GM21717 (cell line): Measurements from ENCODE around the gene SLC35G3.
"Not testable (repeated sequence)": the region's sequence is repeated elsewhere in the genome, so short reads cannot be mapped to it uniquely, and the experiment has no call there.

Experiments used
- ATAC-seq: cut with Tn5 transposase; IDR thresholded peaks from one replicate; pipeline ENCODE4 v1.9.1; 2021; ENCODE audit warnings: mild to moderate bottlenecking, moderate library complexity; ENCODE audit not compliant: unreplicated experiment

Gene SLC35G3

DNA sequence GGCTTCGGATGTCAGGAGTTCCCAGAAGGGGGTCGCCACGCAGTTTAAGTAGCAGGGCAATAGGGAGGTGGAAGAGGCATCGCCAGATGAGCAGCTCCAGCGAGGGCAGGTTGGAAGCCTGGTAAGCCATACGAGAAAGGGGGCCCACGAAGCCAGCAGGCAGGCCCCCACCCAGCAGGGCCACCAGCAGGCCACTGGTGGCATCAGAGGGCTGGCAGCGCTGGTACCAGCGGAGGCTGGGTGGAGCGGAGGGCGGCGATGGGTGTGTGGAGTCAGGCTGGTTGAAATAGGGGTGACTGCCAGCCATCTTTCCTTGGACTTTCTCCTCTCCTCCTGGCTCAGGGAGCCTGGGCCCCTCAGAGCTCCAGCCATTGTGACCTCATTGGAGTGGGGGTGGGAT lies at the start of gene SLC35G3:
TSS of gene SLC35G3 (minus strand) at position 393 of the 400 bp plus-strand sequence. CDS start at position 307, 86 bp downstream.
- not testable (repeated sequence) for ATAC-seq

DNA sequence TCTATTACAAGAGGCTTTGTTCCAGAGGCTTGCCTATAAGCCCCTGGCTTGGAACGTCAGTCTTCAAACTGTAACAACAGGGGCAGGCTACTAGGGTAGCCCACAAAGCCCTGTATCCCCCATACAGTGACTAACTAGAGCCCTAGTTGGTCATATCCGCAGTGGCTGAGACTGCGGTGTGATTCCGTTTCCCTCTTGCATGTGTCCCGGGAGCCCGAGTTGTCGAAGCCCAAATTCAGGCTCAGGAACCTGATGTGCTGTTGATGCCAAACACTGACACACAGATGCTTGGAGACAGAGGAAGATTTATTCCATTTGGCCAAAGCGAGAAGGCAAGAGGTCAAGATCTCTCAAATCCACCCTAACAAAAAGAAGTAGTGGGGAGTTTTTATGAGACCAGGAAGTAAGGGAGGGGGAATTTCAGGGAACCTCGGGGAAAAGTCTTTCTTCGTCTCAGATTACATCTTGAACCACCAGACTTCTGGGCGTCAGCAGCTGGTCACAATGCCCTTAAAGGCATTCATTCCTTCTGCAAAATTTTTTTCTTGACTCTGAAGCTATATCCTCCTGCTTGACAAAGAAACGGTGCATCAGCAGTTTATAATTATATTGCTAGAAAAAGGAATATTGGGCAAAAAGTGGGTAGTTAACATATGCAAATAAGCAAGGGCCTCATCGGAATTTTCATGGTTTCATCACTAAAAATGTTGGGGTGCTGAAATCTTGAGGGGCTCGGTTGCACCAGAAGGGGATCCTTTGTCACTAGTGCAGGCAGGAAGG lies 49.6 kb upstream of the SLC35G3 start:
- peak; percentile 7 for ATAC-seq

GRCh38 chr17:35242805-35243560 lies 48.8 kb upstream of the SLC35G3 start, which contains the start of gene SLFN5:
Gene SLFN5, plus strand, starts transcription at chr17:35243072. Its CDS starts 15,619 bp downstream, at chr17:35258691.
- ATAC-seq: peak; percentile 61

GRCh38 chr17:35242158-35242804 lies 48.1 kb upstream of the SLC35G3 start:
- peak; percentile 36 for ATAC-seq

- ATAC-seq: no peak
Measured at GRCh38 chr17:35241520-35241919, 47.3 kb upstream of the SLC35G3 start.

GRCh38 chr17:35240861-35241260 lies 46.7 kb upstream of the SLC35G3 start:
- ATAC-seq: no peak

GRCh38 chr17:35239823-35240222 lies 45.6 kb upstream of the SLC35G3 start:
- no peak for ATAC-seq

GRCh38 chr17:35238821-35239220 lies 44.6 kb upstream of the SLC35G3 start:
- ATAC-seq: no peak

GRCh38 chr17:35236821-35237220 lies 42.6 kb upstream of the SLC35G3 start:
- ATAC-seq: no peak

GRCh38 chr17:35235917-35236316 lies 41.7 kb upstream of the SLC35G3 start:
- ATAC-seq: no peak

GRCh38 chr17:35235289-35235688 lies 41.1 kb upstream of the SLC35G3 start:
- ATAC-seq: no peak

GRCh38 chr17:35234315-35234714 lies 40.1 kb upstream of the SLC35G3 start:
- not testable (repeated sequence) for ATAC-seq

DNA sequence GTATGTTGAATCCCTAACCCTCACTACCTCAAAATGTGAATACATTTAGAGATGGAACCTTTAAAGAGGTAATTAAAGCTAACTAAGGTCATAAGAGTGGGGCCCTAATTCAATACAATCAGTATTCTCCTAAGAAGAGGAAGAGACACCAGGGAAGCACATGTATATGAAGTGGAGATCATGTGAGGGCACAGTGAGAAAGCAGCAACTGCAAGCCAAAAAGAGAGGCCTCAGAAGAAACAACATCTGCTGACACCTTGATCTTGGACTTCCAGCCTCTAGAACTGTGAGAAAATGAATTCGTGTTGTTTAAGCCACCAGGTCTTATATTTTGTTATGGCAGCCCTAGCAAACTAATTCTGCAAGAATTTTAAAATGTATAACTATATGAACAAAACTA lies 35.4 kb upstream of the SLC35G3 start:
- ATAC-seq: no peak

DNA sequence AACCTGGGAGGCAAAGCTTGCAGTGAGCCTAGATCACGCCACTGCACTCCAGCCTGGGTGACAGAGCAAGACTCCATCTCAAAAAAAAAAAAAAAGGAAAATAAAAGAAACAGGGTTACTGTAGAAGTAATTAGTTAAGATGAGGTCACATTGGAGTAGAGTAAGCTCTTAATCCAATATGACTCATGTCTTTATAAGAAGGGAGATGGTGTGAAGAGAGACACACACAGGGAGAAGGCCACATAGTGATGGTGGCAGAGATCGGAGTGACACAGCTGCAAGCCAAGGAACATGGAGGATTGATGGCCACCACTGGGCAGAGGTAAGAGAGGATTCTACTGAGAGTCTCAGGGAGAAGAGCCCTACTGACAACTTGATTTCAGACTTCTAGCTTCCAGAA lies 33.4 kb upstream of the SLC35G3 start:
- no peak for ATAC-seq

DNA sequence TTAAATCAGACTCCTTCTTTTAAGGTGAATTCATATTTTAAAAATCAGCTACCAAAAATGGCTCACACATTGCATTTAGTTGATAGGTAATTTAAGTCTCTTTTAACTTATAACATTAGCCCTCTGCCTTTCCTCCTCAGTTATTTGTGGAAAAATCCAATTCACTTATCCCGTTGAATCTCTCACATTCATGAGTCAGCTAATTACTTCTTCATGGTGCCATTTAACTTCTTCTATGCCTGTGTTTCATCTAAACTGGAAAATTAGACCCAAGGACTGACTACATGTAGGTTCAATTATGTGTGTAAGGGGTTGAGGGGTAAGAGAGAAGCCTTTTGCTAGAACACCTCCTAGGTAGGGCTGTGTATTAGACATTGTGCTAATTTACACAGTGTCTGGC lies 30.2 kb upstream of the SLC35G3 start:
- ATAC-seq: no peak

GRCh38 chr17:35222452-35222851 lies 28.3 kb upstream of the SLC35G3 start:
- ATAC-seq: no peak

- ATAC-seq: no peak
Measured at GRCh38 chr17:35218915-35219314, 24.7 kb upstream of the SLC35G3 start.

DNA sequence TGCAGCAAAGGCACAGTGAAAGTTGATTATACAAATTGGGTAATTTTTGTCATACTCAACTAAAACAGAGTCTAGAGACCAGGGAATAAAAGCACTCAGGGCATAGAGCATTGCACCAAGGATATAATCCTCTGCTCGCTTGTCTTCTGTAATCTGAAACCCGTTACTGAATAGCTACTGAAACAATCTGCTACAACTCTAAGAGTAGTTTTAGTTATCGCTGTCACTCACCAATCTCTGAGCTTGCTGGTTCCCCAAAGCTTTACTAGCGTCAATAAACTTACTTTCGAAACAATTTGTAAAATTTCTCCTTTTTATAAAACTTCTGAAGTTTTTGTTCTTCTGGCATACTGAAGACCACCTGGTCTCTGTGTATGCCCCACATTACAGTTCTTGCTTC lies 22.9 kb upstream of the SLC35G3 start:
- no peak for ATAC-seq

GRCh38 chr17:35214631-35215273 lies 20.6 kb upstream of the SLC35G3 start:
- no peak for ATAC-seq

DNA sequence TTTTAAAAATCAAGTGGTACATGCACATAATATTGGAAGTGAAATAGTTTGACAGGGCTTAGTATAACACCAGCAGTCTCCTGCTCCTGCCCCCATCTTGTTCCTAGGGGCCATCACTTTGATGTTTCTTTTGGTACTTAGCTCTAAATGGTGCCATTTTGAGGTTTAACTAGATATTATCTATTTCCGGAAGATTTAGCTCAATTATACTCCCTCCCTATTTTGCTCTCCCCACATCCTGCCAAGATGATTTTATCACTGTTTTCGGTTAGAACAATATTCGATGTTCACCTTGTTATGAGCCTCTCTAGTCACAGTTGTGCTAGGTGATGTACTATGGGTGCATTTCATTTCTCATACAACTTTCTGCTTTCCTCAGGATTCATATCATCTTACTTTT lies 20.0 kb upstream of the SLC35G3 start:
- no peak for ATAC-seq

- ATAC-seq: no peak
Measured at GRCh38 chr17:35213412-35213940, 19.3 kb upstream of the SLC35G3 start.
